ENCODE results near the gene RIMS4. TPM values are rescaled to one million over a fixed set of nuclear protein-coding genes. Genes with fewer than 3 reads are reported as not detected.
"Not testable (repeated sequence)": the region's sequence is repeated elsewhere in the genome, so short reads cannot be mapped to it uniquely, and the experiment has no call there.

The RIMS4 gene
- total RNA-seq, 1 donor from 2014 or later, result 6.1 TPM

DNA sequence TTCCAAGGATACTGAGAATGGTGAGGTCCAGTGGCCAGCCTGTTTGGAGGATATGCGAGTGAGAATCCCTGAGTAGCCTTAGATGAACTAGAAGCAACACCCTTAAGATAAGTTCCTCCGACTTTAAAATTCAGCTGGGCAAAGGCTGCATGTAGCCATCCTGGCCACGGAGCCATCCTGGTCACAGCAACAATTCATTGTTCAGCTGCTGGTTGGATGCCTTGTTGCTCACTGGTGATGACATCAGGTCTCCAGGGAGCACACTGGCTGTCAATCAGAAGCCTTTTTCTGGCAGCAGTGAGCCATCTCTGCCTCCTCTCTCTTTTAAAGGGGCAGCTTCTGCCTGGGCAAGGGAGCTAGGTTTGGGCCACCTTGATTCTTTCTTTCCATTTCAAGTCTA lies 22.4 kb upstream of the RIMS4 start:
- Mint-ChIP-seq H3K9me3 (no peaks in the 10 kb centered on the region), H3K27me3 (ENCODE audit: low read depth) (peaks cover 29% of the 10 kb centered on the region), H3K27ac (ENCODE audit: unreplicated experiment) (peak overlapping the region; percentile 43), H3K4me1 (peaks cover 7% of the 10 kb centered on the region), H3K36me3 (ENCODE audit: low read depth) (no peaks in the 10 kb centered on the region), H3K4me3 (no peak overlapping the region)
- TF ChIP-seq, protein P1, sequence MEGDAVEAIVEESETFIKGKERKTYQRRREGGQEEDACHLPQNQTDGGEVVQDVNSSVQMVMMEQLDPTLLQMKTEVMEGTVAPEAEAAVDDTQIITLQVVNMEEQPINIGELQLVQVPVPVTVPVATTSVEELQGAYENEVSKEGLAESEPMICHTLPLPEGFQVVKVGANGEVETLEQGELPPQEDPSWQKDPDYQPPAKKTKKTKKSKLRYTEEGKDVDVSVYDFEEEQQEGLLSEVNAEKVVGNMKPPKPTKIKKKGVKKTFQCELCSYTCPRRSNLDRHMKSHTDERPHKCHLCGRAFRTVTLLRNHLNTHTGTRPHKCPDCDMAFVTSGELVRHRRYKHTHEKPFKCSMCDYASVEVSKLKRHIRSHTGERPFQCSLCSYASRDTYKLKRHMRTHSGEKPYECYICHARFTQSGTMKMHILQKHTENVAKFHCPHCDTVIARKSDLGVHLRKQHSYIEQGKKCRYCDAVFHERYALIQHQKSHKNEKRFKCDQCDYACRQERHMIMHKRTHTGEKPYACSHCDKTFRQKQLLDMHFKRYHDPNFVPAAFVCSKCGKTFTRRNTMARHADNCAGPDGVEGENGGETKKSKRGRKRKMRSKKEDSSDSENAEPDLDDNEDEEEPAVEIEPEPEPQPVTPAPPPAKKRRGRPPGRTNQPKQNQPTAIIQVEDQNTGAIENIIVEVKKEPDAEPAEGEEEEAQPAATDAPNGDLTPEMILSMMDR (conservative IDR thresholded peaks at IDR 0.05), result no peak
- DNase-seq (ENCODE audit: low read depth, low spot score), result no peak

DNA sequence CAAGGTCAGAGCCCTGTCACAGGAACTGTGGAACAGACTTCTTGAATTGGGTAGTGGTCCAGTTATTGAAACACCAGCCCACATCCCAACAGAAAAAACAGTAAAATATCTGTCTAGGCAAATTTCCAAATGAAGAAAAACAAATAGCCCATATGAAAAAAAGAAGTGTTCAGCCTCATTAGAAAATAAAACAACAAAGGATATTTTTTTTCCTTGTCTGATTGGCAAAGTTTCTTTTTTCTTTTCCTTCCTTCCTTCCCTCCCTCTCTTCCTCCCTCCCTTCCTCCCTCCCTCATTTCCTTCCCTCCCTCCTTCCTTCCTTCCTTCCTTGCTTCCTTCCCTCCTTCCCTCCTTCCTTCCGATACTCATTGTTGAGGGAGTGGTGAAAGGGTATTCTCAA lies 20.6 kb upstream of the RIMS4 start:
- no peak overlapping the region for H3K27ac Mint-ChIP-seq (ENCODE audit: unreplicated experiment)
- no peaks in the 10 kb centered on the region for H3K36me3 Mint-ChIP-seq (ENCODE audit: low read depth)
- H3K4me3 Mint-ChIP-seq, result no peak overlapping the region
- TF ChIP-seq, protein P1 (conservative IDR thresholded peaks at IDR 0.05), result no peak
- no peaks in the 10 kb centered on the region for H3K9me3 Mint-ChIP-seq
- no peak for DNase-seq (ENCODE audit: low read depth, low spot score)
- H3K4me1 Mint-ChIP-seq, result peaks cover 7% of the 10 kb centered on the region
- H3K27me3 Mint-ChIP-seq (ENCODE audit: low read depth), result peaks cover 32% of the 10 kb centered on the region

DNA sequence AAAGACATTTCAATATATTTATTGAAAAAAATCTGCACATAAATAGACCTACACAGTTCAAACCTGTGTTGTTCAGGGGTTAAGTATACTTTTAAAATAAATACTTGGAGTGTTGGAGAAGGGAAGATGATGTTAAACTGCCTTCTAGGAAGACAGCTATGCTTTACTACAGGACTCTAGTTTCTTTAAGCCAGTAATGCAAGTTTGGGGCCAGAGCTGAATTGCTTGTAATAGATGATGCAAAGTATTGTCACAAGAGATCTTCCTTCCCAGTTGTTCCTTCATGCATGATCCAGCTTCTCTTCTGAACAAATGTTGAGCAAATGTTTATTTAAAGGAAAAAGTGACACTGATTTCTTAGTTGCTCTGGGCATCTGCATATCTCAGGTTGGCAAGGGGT lies 20.2 kb upstream of the RIMS4 start:
- Mint-ChIP-seq H3K4me1 (peaks cover 7% of the 10 kb centered on the region), H3K27ac (ENCODE audit: unreplicated experiment) (no peak overlapping the region), H3K4me3 (no peak overlapping the region), H3K27me3 (ENCODE audit: low read depth) (peaks cover 32% of the 10 kb centered on the region), H3K9me3 (no peaks in the 10 kb centered on the region), H3K36me3 (ENCODE audit: low read depth) (no peaks in the 10 kb centered on the region)
- DNase-seq (ENCODE audit: low read depth, low spot score), result no peak
- TF ChIP-seq, protein P1 (conservative IDR thresholded peaks at IDR 0.05), result no peak

DNA sequence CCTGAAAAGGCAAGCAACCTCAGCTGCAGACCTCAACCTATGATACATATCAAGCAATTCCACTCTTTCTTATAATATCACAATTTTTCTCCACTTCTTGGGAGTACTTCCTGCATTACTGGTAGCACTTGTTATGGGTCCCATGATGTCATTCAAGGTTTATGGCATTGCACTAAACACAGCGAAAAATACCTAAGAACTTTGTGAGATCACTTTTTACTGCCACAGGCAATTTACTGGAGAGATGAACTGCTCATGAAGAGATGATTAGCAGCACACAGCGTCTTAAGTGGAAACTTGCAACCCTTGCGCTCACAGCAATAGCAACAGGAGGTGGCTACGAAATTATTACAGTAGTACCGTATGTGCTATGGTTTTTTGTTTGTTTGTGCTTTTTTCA lies 19.3 kb upstream of the RIMS4 start:
- no peaks in the 10 kb centered on the region for H3K9me3 Mint-ChIP-seq
- no peak for DNase-seq (ENCODE audit: low read depth, low spot score)
- H3K27me3 Mint-ChIP-seq (ENCODE audit: low read depth), result peaks cover 32% of the 10 kb centered on the region
- no peaks in the 10 kb centered on the region for H3K36me3 Mint-ChIP-seq (ENCODE audit: low read depth)
- TF ChIP-seq, protein P1 (conservative IDR thresholded peaks at IDR 0.05), result no peak
- peaks cover 7% of the 10 kb centered on the region for H3K4me1 Mint-ChIP-seq
- H3K4me3 Mint-ChIP-seq, result no peak overlapping the region
- no peak overlapping the region for H3K27ac Mint-ChIP-seq (ENCODE audit: unreplicated experiment)

DNA sequence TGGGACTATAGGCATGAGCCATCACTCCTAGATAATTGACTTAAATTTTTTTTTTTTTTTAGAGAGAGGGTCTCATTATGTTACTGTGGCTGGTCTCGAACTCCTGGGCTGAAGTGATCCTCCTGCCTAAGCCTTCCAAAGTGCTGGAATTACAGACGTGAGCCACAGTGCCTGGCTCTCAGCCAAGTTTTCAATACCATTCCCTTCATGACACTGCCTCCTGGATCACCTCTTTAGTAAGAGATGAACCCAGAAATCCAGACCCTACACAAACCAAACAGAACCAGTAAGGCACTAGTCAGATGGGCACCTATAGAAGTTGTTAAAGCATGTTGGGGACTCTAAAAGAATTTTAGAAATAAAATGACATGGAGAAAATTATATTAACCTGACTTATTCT lies 18.3 kb upstream of the RIMS4 start:
- Mint-ChIP-seq H3K27me3 (ENCODE audit: low read depth) (peaks cover 32% of the 10 kb centered on the region), H3K4me1 (peaks cover 7% of the 10 kb centered on the region), H3K4me3 (no peak overlapping the region), H3K9me3 (no peaks in the 10 kb centered on the region), H3K36me3 (ENCODE audit: low read depth) (no peaks in the 10 kb centered on the region), H3K27ac (ENCODE audit: unreplicated experiment) (no peak overlapping the region)
- TF ChIP-seq, protein P1 (conservative IDR thresholded peaks at IDR 0.05), result no peak
- no peak for DNase-seq (ENCODE audit: low read depth, low spot score)

DNA sequence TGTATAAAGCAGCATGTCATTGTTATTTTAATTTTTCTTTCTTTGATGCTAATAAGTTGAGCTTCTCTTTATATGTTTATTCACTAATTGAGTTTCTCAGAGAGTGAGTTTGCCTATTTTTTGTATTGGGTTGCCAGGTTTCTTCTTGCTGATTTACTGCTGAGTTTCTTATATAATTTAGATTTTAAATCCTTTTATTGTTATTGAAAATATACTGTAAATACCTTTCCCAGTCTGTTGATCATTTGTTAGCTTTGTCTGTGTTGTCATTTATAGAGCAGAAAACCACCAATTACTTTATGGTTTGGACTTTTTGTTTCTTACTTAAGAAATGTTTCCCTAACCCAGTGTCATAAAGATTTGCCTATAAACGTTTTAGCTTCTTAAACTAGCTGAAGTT lies 17.1 kb upstream of the RIMS4 start:
- peaks cover under 1% of the 10 kb centered on the region for H3K4me1 Mint-ChIP-seq
- H3K4me3 Mint-ChIP-seq, result no peak overlapping the region
- H3K27me3 Mint-ChIP-seq (ENCODE audit: low read depth), result peaks cover 27% of the 10 kb centered on the region
- H3K36me3 Mint-ChIP-seq (ENCODE audit: low read depth), result no peaks in the 10 kb centered on the region
- DNase-seq (ENCODE audit: low read depth, low spot score), result no peak
- no peak overlapping the region for H3K27ac Mint-ChIP-seq (ENCODE audit: unreplicated experiment)
- TF ChIP-seq, protein P1 (conservative IDR thresholded peaks at IDR 0.05), result no peak
- no peaks in the 10 kb centered on the region for H3K9me3 Mint-ChIP-seq

DNA sequence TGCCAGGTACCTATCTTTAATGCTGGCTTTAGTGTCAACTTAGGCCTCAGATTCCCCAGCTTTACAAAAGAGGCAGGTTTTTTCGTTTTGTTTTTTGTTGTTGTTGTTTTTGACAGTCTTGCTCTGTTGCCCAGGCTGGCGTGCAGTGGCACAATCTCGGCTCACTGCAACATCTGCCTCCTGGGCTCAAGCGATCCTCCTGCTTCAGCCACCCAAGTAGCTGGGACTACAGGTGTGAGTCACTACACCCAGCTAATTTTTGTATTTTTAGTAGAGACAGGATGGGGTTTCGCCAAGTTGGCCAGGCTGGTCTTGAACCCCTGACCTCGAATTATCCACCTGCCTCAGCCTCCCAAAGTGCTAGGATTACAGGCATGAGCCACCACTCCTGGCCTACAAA lies 11.2 kb upstream of the RIMS4 start:
- not testable (repeated sequence) for H3K9me3 Mint-ChIP-seq; H3K27me3 Mint-ChIP-seq (ENCODE audit: low read depth); H3K4me1 Mint-ChIP-seq

More for the DNA sequence above, 11.2 kb upstream of the RIMS4 start:
- not testable (repeated sequence) for DNase-seq (ENCODE audit: low read depth, low spot score); H3K27ac Mint-ChIP-seq (ENCODE audit: unreplicated experiment); H3K36me3 Mint-ChIP-seq (ENCODE audit: low read depth); H3K4me3 Mint-ChIP-seq

Data from neural crest cell (in vitro differentiated cells).